H9 (cell line): ENCODE results near the gene CTNNA3. TPM values are rescaled to one million over a fixed set of nuclear protein-coding genes. Genes with fewer than 3 reads are reported as not detected.

Experiments
- DNase-seq: peaks from one replicate; pipeline ENCODE4 v3.0.0-alpha.2; 2017
- H2AFZ ChIP-seq: one replicate; pipeline ENCODE4 v1.6.1; 2013; ENCODE audit warnings: mild to moderate bottlenecking, low read length, control low read depth, moderate library complexity
- H2AK5ac ChIP-seq: 2 replicates; pipeline ENCODE4 v1.6.1; 2013; ENCODE audit warnings: low read length, control low read depth, mixed read lengths; ENCODE audit not compliant: insufficient read length
- H2BK120ac ChIP-seq: one replicate; pipeline ENCODE4 v1.6.1; 2013; ENCODE audit warnings: low read depth, mild to moderate bottlenecking, low read length, control low read depth, inconsistent platforms; ENCODE audit not compliant: poor library complexity, severe bottlenecking
- H2BK12ac ChIP-seq: 2 replicates; pipeline ENCODE4 v1.6.1; 2013; ENCODE audit warnings: low read length, control low read depth, mixed read lengths, low read depth; ENCODE audit not compliant: insufficient read length
- H2BK15ac ChIP-seq: 2 replicates; pipeline ENCODE4 v1.6.1; 2013; ENCODE audit warnings: low read depth, low read length, control low read depth
- H2BK20ac ChIP-seq: one replicate; pipeline ENCODE4 v1.6.1; 2013; ENCODE audit warnings: low read depth, mild to moderate bottlenecking, low read length, control low read depth, inconsistent platforms; ENCODE audit not compliant: poor library complexity, severe bottlenecking
- H2BK5ac ChIP-seq: 2 replicates; pipeline ENCODE4 v1.6.1; 2013; ENCODE audit warnings: low read length, control low read depth, mixed read lengths; ENCODE audit not compliant: insufficient read length
- H3K14ac ChIP-seq: 2 replicates; pipeline ENCODE4 v1.6.1; 2013; ENCODE audit warnings: low read length, control low read depth; ENCODE audit not compliant: insufficient read depth
- H3K18ac ChIP-seq: 2 replicates; pipeline ENCODE4 v1.6.1; 2013; ENCODE audit warnings: low read depth, mild to moderate bottlenecking, mixed read lengths, low read length, control low read depth; ENCODE audit not compliant: insufficient read length
- H3K23ac ChIP-seq: 2 replicates; pipeline ENCODE4 v1.6.1; 2013; ENCODE audit warnings: low read length, control low read depth, mixed read lengths, low read depth; ENCODE audit not compliant: insufficient read length
- H3K23me2 ChIP-seq: 2 replicates; pipeline ENCODE4 v1.6.1; 2013; ENCODE audit warnings: low read depth, mild to moderate bottlenecking, mixed read lengths, low read length, control low read depth; ENCODE audit not compliant: insufficient read length, poor library complexity, severe bottlenecking
- H3K27ac ChIP-seq: 2 replicates; pipeline ENCODE4 v1.5.1; 2013; ENCODE audit warnings: low read length, control low read depth, mixed read lengths, low read depth; ENCODE audit not compliant: insufficient read length
- H3K27me3 ChIP-seq: 2 replicates; pipeline ENCODE4 v1.6.1; 2013; ENCODE audit warnings: low read length, control low read depth, inconsistent platforms; ENCODE audit not compliant: insufficient read depth
- H3K4ac ChIP-seq: 2 replicates; pipeline ENCODE4 v1.6.1; 2013; ENCODE audit warnings: low read depth, mild to moderate bottlenecking, control low read depth, inconsistent platforms, low read length, moderate library complexity
- H3K4me1 ChIP-seq: 2 replicates; pipeline ENCODE4 v1.6.1; 2013; ENCODE audit warnings: low read length, control low read depth, inconsistent platforms; ENCODE audit not compliant: insufficient read depth
- H3K4me2 ChIP-seq: 2 replicates; pipeline ENCODE4 v1.6.1; 2013; ENCODE audit warnings: low read length, control low read depth, mixed read lengths; ENCODE audit not compliant: insufficient read length, insufficient read depth
- H3K56ac ChIP-seq: 2 replicates; pipeline ENCODE4 v1.6.1; 2013; ENCODE audit warnings: low read depth, mild to moderate bottlenecking, mixed read lengths, low read length, control low read depth; ENCODE audit not compliant: insufficient read length
- H3K79me1 ChIP-seq: 2 replicates; pipeline ENCODE4 v1.6.1; 2013; ENCODE audit warnings: low read depth, mild to moderate bottlenecking, moderate library complexity, low read length, control low read depth, inconsistent platforms; ENCODE audit not compliant: insufficient read depth, poor library complexity, severe bottlenecking
- H3K79me2 ChIP-seq: 2 replicates; pipeline ENCODE4 v1.6.1; 2013; ENCODE audit warnings: low read length, control low read depth, inconsistent platforms; ENCODE audit not compliant: insufficient read depth
- H3K9ac ChIP-seq: 2 replicates; pipeline ENCODE4 v1.6.1; 2013; ENCODE audit warnings: low read length, control low read depth, mixed read lengths; ENCODE audit not compliant: insufficient read length; ENCODE audit errors: extremely low read depth
- H3K9me3 ChIP-seq: one replicate; pipeline ENCODE4 v1.6.1; 2013; ENCODE audit warnings: low read depth, low read length, inconsistent platforms; ENCODE audit not compliant: control insufficient read depth
- H3T11ph ChIP-seq: one replicate; pipeline ENCODE4 v1.6.1; 2013; ENCODE audit warnings: mild to moderate bottlenecking, low read length, control low read depth, inconsistent platforms
- H4K20me1 ChIP-seq: one replicate; pipeline ENCODE4 v1.6.1; 2013; ENCODE audit not compliant: control insufficient read depth, insufficient read length, insufficient read depth
- H4K5ac ChIP-seq: 2 replicates; pipeline ENCODE4 v1.6.1; 2013; ENCODE audit warnings: low read depth, mild to moderate bottlenecking, mixed read lengths, low read length, control low read depth; ENCODE audit not compliant: insufficient read length
- H4K8ac ChIP-seq: replicated peaks from 2 replicates; pipeline ENCODE4 v1.6.1; 2013; ENCODE audit warnings: low read length, control low read depth, mixed read lengths, low read depth; ENCODE audit not compliant: insufficient read length
- H4K91ac ChIP-seq: 2 replicates; pipeline ENCODE4 v1.6.1; 2013; ENCODE audit warnings: low read depth, mild to moderate bottlenecking, moderate library complexity, mixed read lengths, low read length, control low read depth; ENCODE audit not compliant: insufficient read length
- H3K27ac Mint-ChIP-seq, 3 experiments: 2 replicates in 2 of 3; 3 replicates in 1 of 3; pipeline ENCODE4 v1.8.0; 2020 to 2021; ENCODE audit warnings: mixed read lengths in 3 of 3, mild to moderate bottlenecking in 1 of 3, moderate library complexity in 1 of 3
- H3K27me3 Mint-ChIP-seq: 2 replicates; pipeline ENCODE4 v1.8.0; 2021; ENCODE audit warnings: low read depth, mild to moderate bottlenecking, moderate library complexity, mixed read lengths
- H3K36me3 Mint-ChIP-seq, 3 experiments: 2 replicates in 2 of 3; 3 replicates in 1 of 3; pipeline ENCODE4 v1.8.0; 2020 to 2021; ENCODE audit warnings: low read depth in 3 of 3, mixed read lengths in 3 of 3; ENCODE audit not compliant: insufficient read depth in 1 of 3
- H3K4me1 Mint-ChIP-seq, 2 experiments: 2 replicates each; pipeline ENCODE4 v1.8.0; 2020; ENCODE audit warnings: mixed read lengths in 2 of 2
- H3K4me3 Mint-ChIP-seq, 2 experiments: 2 replicates in 1 of 2; 3 replicates in 1 of 2; pipeline ENCODE4 v1.8.0; 2020 to 2021; ENCODE audit warnings: mild to moderate bottlenecking in 2 of 2, mixed read lengths in 2 of 2, moderate library complexity in 1 of 2
- H3K9me3 Mint-ChIP-seq, 2 experiments: 2 replicates in 1 of 2; 3 replicates in 1 of 2; pipeline ENCODE4 v1.8.0; 2020; ENCODE audit warnings: mild to moderate bottlenecking in 2 of 2, mixed read lengths in 2 of 2, moderate library complexity in 1 of 2
- CTCF ChIP-seq: fragments of 200-600 bp; sonication (generic); conservative IDR thresholded peaks from 3 replicates; pipeline ENCODE4 v1.8.0; 2021; ENCODE audit warnings: antibody characterized with exemption, mild to moderate bottlenecking
- WGBS: extraction: QIAGEN DNeasy Blood & Tissue Kit; methylation state at CpG from one replicate; pipeline ENCODE4 v1.1.7; 2013; ENCODE audit warnings: missing lambda C conversion rate, low lambda C conversion rate, mixed read lengths; ENCODE audit not compliant: insufficient read length; ENCODE audit errors: extremely low coverage; 5-methylcytosine and 5-hydroxymethylcytosine counted together
- total RNA-seq: library from RNA; stranded (reverse); gene quantifications from 2 replicates; pipeline ENCODE4 v1.2.1, GENCODE V29; 2021

The CTNNA3 gene
- total RNA-seq, 1 experiment from 2014 or later: 3.3 TPM

DNA sequence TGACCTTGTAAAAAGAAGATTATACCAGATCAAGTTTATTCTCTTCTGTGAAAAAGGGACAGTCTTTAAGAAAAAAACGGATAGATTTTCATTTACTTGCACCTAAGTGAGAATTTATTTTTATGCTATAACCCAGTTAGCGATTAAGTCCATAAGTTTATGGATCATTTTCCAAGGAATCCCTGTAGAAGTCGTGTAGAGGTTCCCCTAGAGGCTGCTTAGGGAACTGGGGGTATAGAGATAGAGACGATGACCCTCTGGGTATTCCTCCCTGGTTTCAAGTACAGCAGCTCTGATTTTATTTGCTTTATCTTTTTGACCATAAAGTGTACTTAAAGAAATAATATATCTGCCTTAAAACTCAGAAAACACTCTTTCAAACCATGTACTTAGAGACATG lies 1418.5 kb downstream of the CTNNA3 start:
- no CpG with 5 or more reads among the region's 4 CpGs for WGBS
- H4K8ac ChIP-seq: no peak overlapping the region
- H3K4me2 ChIP-seq: no peak overlapping the region
- no peak overlapping the region for H3K56ac ChIP-seq
- H3T11ph ChIP-seq: no peak overlapping the region
- no peak overlapping the region for H2AK5ac ChIP-seq
- no peak overlapping the region for H3K27ac ChIP-seq
- no peak overlapping the region for H2BK12ac ChIP-seq
- no peak overlapping the region for H3K9ac ChIP-seq
- H4K91ac ChIP-seq: no peak overlapping the region
- H2BK120ac ChIP-seq: no peak overlapping the region
- TF ChIP-seq CTCF: peak; percentile 70
- no peaks in the 10 kb centered on the region for H3K9me3 ChIP-seq
- H3K18ac ChIP-seq: no peak overlapping the region
- no peak overlapping the region for H3K23ac ChIP-seq
- no peak overlapping the region for H3K27ac Mint-ChIP-seq
- no peak for DNase-seq
- H2AFZ ChIP-seq: no peak overlapping the region
- no peak overlapping the region for H3K4me3 Mint-ChIP-seq
- no peak overlapping the region for H4K5ac ChIP-seq
- H3K27me3 ChIP-seq: no peaks in the 10 kb centered on the region
- H3K14ac ChIP-seq: no peak overlapping the region
- H3K4me1 Mint-ChIP-seq: peaks cover 6 to 11% of the 10 kb centered on the region in 2 experiments; a peak in 2 of 4 replicates
- H4K20me1 ChIP-seq: no peaks in the 10 kb centered on the region
- no peaks in the 10 kb centered on the region for H3K79me2 ChIP-seq
- H3K36me3 Mint-ChIP-seq: no peaks in the 10 kb centered on the region
- no peaks in the 10 kb centered on the region for H3K9me3 Mint-ChIP-seq
- no peak overlapping the region for H2BK20ac ChIP-seq
- no peak overlapping the region for H2BK5ac ChIP-seq
- no peak overlapping the region for H3K4ac ChIP-seq
- no peaks in the 10 kb centered on the region for H3K27me3 Mint-ChIP-seq
- H3K79me1 ChIP-seq: no peaks in the 10 kb centered on the region
- H3K4me1 ChIP-seq: no peaks in the 10 kb centered on the region
- no peak overlapping the region for H2BK15ac ChIP-seq
- no peaks in the 10 kb centered on the region for H3K23me2 ChIP-seq
